Measurements from ENCODE around the gene SLC7A11. TPM values are rescaled to one million over a fixed set of nuclear protein-coding genes. Genes with fewer than 3 reads are reported as not detected.

SLC7A11 gene
- total RNA-seq, 3 donors from 2014 or later (not counting 1 experiment from before 2014, with no cell fraction given) = 0.07 to 1.4 TPM; not detected in 1

- TF ChIP-seq, protein P1, sequence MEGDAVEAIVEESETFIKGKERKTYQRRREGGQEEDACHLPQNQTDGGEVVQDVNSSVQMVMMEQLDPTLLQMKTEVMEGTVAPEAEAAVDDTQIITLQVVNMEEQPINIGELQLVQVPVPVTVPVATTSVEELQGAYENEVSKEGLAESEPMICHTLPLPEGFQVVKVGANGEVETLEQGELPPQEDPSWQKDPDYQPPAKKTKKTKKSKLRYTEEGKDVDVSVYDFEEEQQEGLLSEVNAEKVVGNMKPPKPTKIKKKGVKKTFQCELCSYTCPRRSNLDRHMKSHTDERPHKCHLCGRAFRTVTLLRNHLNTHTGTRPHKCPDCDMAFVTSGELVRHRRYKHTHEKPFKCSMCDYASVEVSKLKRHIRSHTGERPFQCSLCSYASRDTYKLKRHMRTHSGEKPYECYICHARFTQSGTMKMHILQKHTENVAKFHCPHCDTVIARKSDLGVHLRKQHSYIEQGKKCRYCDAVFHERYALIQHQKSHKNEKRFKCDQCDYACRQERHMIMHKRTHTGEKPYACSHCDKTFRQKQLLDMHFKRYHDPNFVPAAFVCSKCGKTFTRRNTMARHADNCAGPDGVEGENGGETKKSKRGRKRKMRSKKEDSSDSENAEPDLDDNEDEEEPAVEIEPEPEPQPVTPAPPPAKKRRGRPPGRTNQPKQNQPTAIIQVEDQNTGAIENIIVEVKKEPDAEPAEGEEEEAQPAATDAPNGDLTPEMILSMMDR (IDR thresholded peaks at IDR 0.05) = no peak
- Mint-ChIP-seq H3K27ac (no peak overlapping the region), H3K4me3 (no peak overlapping the region), H3K4me1 (no peaks in the 10 kb centered on the region), H3K27me3 (ENCODE audit: low read depth in 2 of 2) (no peaks in the 10 kb centered on the region), H3K36me3 (no peaks in the 10 kb centered on the region), H3K9me3 (peaks cover 2 to 5% of the 10 kb centered on the region in 2 donors)
- 92% methylated on average over 5 of the region's 6 CpGs for WGBS (ENCODE audit: insufficient coverage)
- H3K4me3 ChIP-seq (ENCODE audit: low read length) = no peak overlapping the region
- no peaks in the 10 kb centered on the region for H3K4me1 ChIP-seq (ENCODE audit: control insufficient read depth, insufficient read depth, low read length)
- no peaks in the 10 kb centered on the region for H3K27me3 ChIP-seq (ENCODE audit: control insufficient read depth, insufficient read depth, low read length)
- no peak for DNase-seq
- intact Hi-C loops (cut with micrococcal nuclease) = no loop called here
- H3K27ac ChIP-seq (ENCODE audit: low read length) = no peak overlapping the region
- no peaks in the 10 kb centered on the region for H3K9me3 ChIP-seq (ENCODE audit: control insufficient read depth, insufficient read depth, low read length)
- no peaks in the 10 kb centered on the region for H3K36me3 ChIP-seq (ENCODE audit: control insufficient read depth, insufficient read depth, low read length)
- no peak for ATAC-seq
These were observed 60.9 kb downstream of the SLC7A11 start for GRCh38 chr4:138181287-138181686.

- intact Hi-C loops (cut with micrococcal nuclease) = no loop called here
- 90% methylated on average over 4 of the region's 5 CpGs for WGBS (ENCODE audit: insufficient coverage)
- no peak overlapping the region for H3K27ac ChIP-seq (ENCODE audit: low read length)
- H3K4me3 Mint-ChIP-seq = no peak overlapping the region
- H3K4me1 Mint-ChIP-seq = no peaks in the 10 kb centered on the region
- no peaks in the 10 kb centered on the region for H3K36me3 ChIP-seq (ENCODE audit: control insufficient read depth, insufficient read depth, low read length)
- ATAC-seq = no peak
- H3K27ac Mint-ChIP-seq = no peak overlapping the region
- H3K9me3 ChIP-seq (ENCODE audit: control insufficient read depth, insufficient read depth, low read length) = no peaks in the 10 kb centered on the region
- no peaks in the 10 kb centered on the region for H3K27me3 Mint-ChIP-seq (ENCODE audit: low read depth in 2 of 2)
- TF ChIP-seq, protein P1 (IDR thresholded peaks at IDR 0.05) = no peak
- H3K4me1 ChIP-seq (ENCODE audit: control insufficient read depth, insufficient read depth, low read length) = no peaks in the 10 kb centered on the region
- H3K27me3 ChIP-seq (ENCODE audit: control insufficient read depth, insufficient read depth, low read length) = no peaks in the 10 kb centered on the region
- peaks cover 2% of the 10 kb centered on the region in 2 donors for H3K9me3 Mint-ChIP-seq
- no peaks in the 10 kb centered on the region for H3K36me3 Mint-ChIP-seq
- no peak for DNase-seq
- H3K4me3 ChIP-seq (ENCODE audit: low read length) = no peak overlapping the region
These were observed 63.6 kb downstream of the SLC7A11 start for GRCh38 chr4:138178566-138178965.

DNA sequence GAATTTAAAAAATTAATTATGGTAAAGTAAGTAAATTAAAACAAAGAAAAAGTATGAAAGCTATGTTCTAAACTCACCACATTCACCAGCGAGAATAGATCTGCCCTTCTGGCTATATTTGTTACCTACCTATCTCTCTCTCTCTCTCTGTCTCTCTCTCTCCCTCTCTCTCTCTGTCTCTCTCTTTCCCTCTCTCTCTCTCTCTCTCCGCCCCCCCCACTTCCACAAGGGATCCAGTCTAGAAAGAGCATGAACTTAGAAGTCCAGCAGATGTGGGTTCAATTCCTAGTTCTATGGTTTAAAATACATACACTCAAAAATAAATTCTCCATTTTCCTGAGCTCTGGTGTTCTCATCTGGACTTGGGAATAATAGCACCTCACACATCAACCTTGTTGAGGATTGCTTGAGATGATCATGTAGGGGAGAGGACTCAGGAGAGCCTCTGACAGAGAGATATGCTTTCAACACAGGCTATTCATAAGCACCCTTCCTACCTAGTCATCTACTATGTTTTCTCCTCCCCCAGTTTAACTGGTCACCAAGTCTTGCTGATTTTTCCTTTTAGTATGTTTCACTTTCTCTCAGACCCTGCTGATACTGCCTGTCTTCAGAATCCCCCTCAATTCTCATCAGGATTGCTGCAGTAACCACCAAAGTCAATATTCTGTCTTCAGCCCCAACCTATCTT, 64.7 kb downstream of the SLC7A11 start:
- 93% methylated on average over 2 of the region's 2 CpGs for WGBS (ENCODE audit: insufficient coverage)
- no peak for ATAC-seq
- Histone ChIP-seq H3K4me1 (ENCODE audit: control insufficient read depth, insufficient read depth, low read length) (no peaks in the 10 kb centered on the region), H3K27me3 (ENCODE audit: control insufficient read depth, insufficient read depth, low read length) (no peaks in the 10 kb centered on the region), H3K27ac (ENCODE audit: low read length) (no peak overlapping the region), H3K36me3 (ENCODE audit: control insufficient read depth, insufficient read depth, low read length) (no peaks in the 10 kb centered on the region), H3K4me3 (ENCODE audit: low read length) (no peak overlapping the region), H3K9me3 (ENCODE audit: control insufficient read depth, insufficient read depth, low read length) (no peaks in the 10 kb centered on the region)
- no peak overlapping the region for H3K27ac Mint-ChIP-seq
- no peak for DNase-seq
- H3K36me3 Mint-ChIP-seq = no peaks in the 10 kb centered on the region
- intact Hi-C loops (cut with micrococcal nuclease) = no loop called here
- H3K4me3 Mint-ChIP-seq = no peak overlapping the region
- no peaks in the 10 kb centered on the region for H3K4me1 Mint-ChIP-seq
- H3K9me3 Mint-ChIP-seq = peaks cover 2% of the 10 kb centered on the region in 2 donors
- no peaks in the 10 kb centered on the region for H3K27me3 Mint-ChIP-seq (ENCODE audit: low read depth in 2 of 2)
- TF ChIP-seq, protein P1 (IDR thresholded peaks at IDR 0.05) = no peak

All from natural killer cell (primary cell).